PFSK-1 (cell line): ENCODE results near the gene MCRIP1.

Experiments
- FOXP2 ChIP-seq: optimal IDR thresholded peaks from 2 replicates; pipeline ENCODE3; 2011; ENCODE audit warnings: borderline replicate concordance, control low read depth, inconsistent platforms; ENCODE audit not compliant: insufficient read depth; ENCODE audit errors: extremely low read length, extremely low read depth
- POLR2AphosphoS5 ChIP-seq: IDR thresholded peaks from 2 replicates; pipeline ENCODE4 v1.6.1; 2012; ENCODE audit warnings: low read depth, mild to moderate bottlenecking, control low read depth, low read length, moderate library complexity
- SIN3A ChIP-seq: IDR thresholded peaks from 2 replicates; pipeline ENCODE4 v1.6.1; 2012; ENCODE audit warnings: mild to moderate bottlenecking, low read length, moderate library complexity, borderline replicate concordance; ENCODE audit not compliant: insufficient read depth
- TAF1 ChIP-seq: IDR thresholded peaks from 2 replicates; pipeline ENCODE4 v1.6.1; 2012; ENCODE audit warnings: low read length, control low read depth, borderline replicate concordance; ENCODE audit not compliant: insufficient read depth
- TF ChIP-seq, protein P1 (sequence below), 2 experiments: IDR thresholded peaks; 2 replicates each; pipeline versions ENCODE4 v1.6.1 to v1.8.0; 2011 to 2012; ENCODE audit warnings: low read depth in 2 of 2, low read length in 2 of 2, control low read depth in 1 of 2, inconsistent platforms in 1 of 2, mild to moderate bottlenecking in 1 of 2, moderate library complexity in 1 of 2; ENCODE audit not compliant: insufficient read depth in 1 of 2

MCRIP1 gene

DNA sequence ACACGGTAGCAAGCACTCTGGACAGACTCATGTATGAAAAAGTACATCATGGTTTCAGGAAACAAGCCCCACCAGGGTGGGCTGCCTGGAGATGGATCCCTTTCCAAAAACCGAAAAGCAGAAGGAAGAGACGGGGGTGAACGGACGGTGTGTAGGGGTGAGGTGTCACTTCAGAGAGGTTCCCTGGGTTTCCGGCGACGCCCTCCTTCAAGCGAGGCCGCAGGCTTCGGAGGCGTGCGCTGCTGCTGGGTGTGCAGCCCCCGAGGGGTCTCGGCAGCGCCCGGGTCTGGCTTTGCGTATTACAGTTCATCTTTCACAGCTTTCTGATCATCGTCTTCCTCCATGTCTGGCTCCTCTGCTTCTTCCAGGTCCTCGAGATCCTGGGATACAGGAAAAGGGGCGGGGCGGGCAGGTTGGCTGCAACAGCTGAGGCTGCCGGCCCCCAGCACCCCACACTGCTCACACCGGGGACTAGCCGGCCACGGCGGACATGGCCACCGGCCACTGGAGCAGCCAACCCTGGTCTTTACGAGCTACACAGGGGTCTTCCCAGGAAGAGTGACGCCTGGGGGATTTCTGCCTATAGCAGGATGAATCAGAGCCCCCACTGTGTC, 10.7 kb upstream of the MCRIP1 start:
- TF ChIP-seq TAF1 = no peak
- no peak for TF ChIP-seq FOXP2
- TF ChIP-seq, protein P1, sequence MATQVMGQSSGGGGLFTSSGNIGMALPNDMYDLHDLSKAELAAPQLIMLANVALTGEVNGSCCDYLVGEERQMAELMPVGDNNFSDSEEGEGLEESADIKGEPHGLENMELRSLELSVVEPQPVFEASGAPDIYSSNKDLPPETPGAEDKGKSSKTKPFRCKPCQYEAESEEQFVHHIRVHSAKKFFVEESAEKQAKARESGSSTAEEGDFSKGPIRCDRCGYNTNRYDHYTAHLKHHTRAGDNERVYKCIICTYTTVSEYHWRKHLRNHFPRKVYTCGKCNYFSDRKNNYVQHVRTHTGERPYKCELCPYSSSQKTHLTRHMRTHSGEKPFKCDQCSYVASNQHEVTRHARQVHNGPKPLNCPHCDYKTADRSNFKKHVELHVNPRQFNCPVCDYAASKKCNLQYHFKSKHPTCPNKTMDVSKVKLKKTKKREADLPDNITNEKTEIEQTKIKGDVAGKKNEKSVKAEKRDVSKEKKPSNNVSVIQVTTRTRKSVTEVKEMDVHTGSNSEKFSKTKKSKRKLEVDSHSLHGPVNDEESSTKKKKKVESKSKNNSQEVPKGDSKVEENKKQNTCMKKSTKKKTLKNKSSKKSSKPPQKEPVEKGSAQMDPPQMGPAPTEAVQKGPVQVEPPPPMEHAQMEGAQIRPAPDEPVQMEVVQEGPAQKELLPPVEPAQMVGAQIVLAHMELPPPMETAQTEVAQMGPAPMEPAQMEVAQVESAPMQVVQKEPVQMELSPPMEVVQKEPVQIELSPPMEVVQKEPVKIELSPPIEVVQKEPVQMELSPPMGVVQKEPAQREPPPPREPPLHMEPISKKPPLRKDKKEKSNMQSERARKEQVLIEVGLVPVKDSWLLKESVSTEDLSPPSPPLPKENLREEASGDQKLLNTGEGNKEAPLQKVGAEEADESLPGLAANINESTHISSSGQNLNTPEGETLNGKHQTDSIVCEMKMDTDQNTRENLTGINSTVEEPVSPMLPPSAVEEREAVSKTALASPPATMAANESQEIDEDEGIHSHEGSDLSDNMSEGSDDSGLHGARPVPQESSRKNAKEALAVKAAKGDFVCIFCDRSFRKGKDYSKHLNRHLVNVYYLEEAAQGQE (IDR thresholded peaks at IDR 0.05; ENCODE audit: insufficient read depth in 1 of 2, low read depth in 2 of 2, low read length in 2 of 2) = no peak
- TF ChIP-seq SIN3A = no peak
- TF ChIP-seq POLR2AphosphoS5 = no peak; the same call in 1 of the 2 replicates

DNA sequence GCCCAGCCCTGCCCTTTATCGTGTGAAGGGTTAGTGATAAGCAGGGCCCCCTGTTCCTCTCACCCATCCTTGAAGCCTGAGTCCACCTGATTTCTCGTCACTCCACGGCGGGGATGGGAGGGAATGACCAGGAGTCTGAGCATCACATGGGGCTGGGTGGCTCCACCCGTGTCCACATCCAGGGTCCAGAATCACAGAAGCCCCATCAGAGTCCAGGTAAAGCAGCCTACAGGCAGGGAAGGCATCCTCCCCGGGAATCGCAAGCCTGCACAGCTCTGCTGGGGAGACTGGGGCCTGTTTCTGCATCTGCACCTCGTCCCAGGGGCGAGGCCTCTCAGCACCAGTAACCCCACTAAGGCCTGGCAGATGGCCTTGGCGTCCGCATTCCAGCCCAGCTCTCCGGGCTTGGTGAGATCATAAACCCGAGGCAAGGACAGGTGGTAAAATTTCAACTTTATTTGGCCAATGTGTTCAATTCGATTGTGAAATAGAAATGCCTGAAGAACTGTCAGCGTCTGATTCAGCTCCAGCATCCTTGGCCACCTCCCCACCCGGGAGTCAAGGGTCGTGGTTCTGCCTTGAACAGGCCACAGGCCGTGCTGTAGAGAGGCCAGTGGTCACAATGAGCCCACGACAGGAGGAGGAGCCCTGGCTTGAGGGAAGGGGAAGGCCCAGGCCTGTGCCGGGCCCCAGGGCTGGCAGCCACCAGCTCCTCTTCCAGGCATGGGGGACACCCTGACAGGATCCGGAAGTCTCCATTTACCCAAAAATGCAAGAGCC, 9.8 kb upstream of the MCRIP1 start:
- TF ChIP-seq FOXP2 = no peak
- no peak for TF ChIP-seq TAF1
- TF ChIP-seq SIN3A = no peak
- TF ChIP-seq POLR2AphosphoS5 = no peak; the same call in 1 of the 2 replicates
- TF ChIP-seq, protein P1 (IDR thresholded peaks at IDR 0.05; ENCODE audit: insufficient read depth in 1 of 2, low read depth in 2 of 2, low read length in 2 of 2) = no peak

DNA sequence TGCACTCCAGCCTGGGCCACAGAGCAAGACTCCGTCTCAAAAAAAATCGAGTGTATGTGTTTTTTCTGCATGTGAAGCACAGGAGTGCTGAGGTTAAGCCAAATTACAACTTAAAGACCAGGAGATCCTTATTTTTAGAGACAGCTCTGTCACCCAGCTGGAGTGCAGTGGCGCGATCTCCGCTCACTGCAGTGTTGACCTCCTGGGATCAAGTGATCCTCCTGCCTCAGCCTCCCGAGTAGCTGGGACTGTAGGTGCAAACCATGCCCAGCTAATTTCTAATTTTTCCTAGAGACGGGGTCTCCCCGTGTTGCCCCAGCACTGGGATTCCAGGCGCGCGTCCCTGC, 9.3 kb upstream of the MCRIP1 start:
- TF ChIP-seq, protein P1 (IDR thresholded peaks at IDR 0.05; ENCODE audit: insufficient read depth in 1 of 2, low read depth in 2 of 2, low read length in 2 of 2) = no peak
- no peak for TF ChIP-seq FOXP2
- no peak; the same call in 1 of the 2 replicates for TF ChIP-seq POLR2AphosphoS5
- no peak for TF ChIP-seq TAF1
- TF ChIP-seq SIN3A = no peak

DNA sequence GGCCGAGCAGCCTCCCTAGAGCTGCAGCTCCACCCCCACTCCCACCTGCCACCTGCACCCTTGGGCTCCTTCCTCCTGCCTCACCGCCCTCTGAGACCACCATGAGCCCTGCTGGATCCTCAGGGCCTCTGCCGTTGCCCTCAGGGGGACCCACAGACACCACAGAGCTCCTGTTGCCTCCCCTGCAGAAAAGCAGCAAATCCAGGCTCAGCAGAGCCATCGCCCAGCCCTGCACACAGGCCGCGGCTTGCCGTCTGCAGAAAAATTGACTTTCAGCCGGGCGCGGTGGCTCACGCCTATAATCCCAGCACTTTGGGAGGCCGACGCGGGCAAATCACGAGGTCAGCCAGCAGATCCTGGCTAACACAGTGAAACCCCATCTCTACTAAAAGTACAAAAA, 8.8 kb upstream of the MCRIP1 start:
- TF ChIP-seq, protein P1 (IDR thresholded peaks at IDR 0.05; ENCODE audit: insufficient read depth in 1 of 2, low read depth in 2 of 2, low read length in 2 of 2) = no peak
- TF ChIP-seq SIN3A (no peak), POLR2AphosphoS5 (no peak; the same call in 1 of the 2 replicates), FOXP2 (no peak), TAF1 (no peak)
